GM19468 (cell line): ENCODE measurements around the gene KDM4C.
"Not testable (repeated sequence)": the region's sequence is repeated elsewhere in the genome, so short reads cannot be mapped to it uniquely, and the experiment has no call there.

Experiments used
- ATAC-seq: cut with Tn5 transposase; IDR thresholded peaks from one replicate; pipeline ENCODE4 v1.9.1; 2021; ENCODE audit warnings: mild to moderate bottlenecking, moderate library complexity, moderate number of reproducible peaks; ENCODE audit not compliant: unreplicated experiment; ENCODE audit errors: extremely low read depth

The KDM4C gene

GRCh38 chr9:7003861-7004260 is 246.1 kb downstream of the KDM4C start:
- no peak for ATAC-seq

- no peak for ATAC-seq
Observed at GRCh38 chr9:7006417-7006816, 248.6 kb downstream of the KDM4C start.

- ATAC-seq: no peak
Observed at GRCh38 chr9:7008411-7008810, 250.6 kb downstream of the KDM4C start.

- ATAC-seq: no peak
Observed at GRCh38 chr9:7009065-7009464, 251.3 kb downstream of the KDM4C start.

GRCh38 chr9:7011395-7012067 is 253.8 kb downstream of the KDM4C start:
- ATAC-seq: no peak

- ATAC-seq: no peak
Observed at GRCh38 chr9:7027996-7028395, 270.2 kb downstream of the KDM4C start.

- no peak for ATAC-seq
Observed at GRCh38 chr9:7028591-7028990, 270.8 kb downstream of the KDM4C start.

GRCh38 chr9:7030943-7031342 is 273.2 kb downstream of the KDM4C start:
- not testable (repeated sequence) for ATAC-seq

GRCh38 chr9:7033076-7034045 is 275.6 kb downstream of the KDM4C start:
- no peak for ATAC-seq

- no peak for ATAC-seq
Observed at GRCh38 chr9:7037176-7037575, 279.4 kb downstream of the KDM4C start.

- no peak for ATAC-seq
Observed at GRCh38 chr9:7042124-7042523, 284.4 kb downstream of the KDM4C start.

GRCh38 chr9:7045361-7045760 is 287.6 kb downstream of the KDM4C start:
- no peak for ATAC-seq

- no peak for ATAC-seq
Observed at GRCh38 chr9:7051711-7052110, 293.9 kb downstream of the KDM4C start.

GRCh38 chr9:7053903-7054302 is 296.1 kb downstream of the KDM4C start:
- no peak for ATAC-seq

- peak; percentile 18 for ATAC-seq
Observed at GRCh38 chr9:7055171-7055903, 297.6 kb downstream of the KDM4C start.

- no peak for ATAC-seq
Observed at GRCh38 chr9:7056254-7056653, 298.5 kb downstream of the KDM4C start.

GRCh38 chr9:7058473-7058872 is 300.7 kb downstream of the KDM4C start:
- no peak for ATAC-seq

- ATAC-seq: no peak
Observed at GRCh38 chr9:7067169-7067568, 309.4 kb downstream of the KDM4C start.

- ATAC-seq: no peak
Observed at GRCh38 chr9:7071916-7072315, 314.1 kb downstream of the KDM4C start.

- no peak for ATAC-seq
Observed at GRCh38 chr9:7073706-7074105, 315.9 kb downstream of the KDM4C start.

GRCh38 chr9:7075154-7075553 is 317.4 kb downstream of the KDM4C start:
- no peak for ATAC-seq
